Renal cortex interstitium (tissue), 11 donors: ENCODE data around the gene NOP53. TPM values are rescaled to one million over a fixed set of nuclear protein-coding genes. Genes with fewer than 3 reads are reported as not detected.
"Not testable (repeated sequence)": the region's sequence is repeated elsewhere in the genome, so short reads cannot be mapped to it uniquely, and the experiment has no call there.

ENCODE experiments used
- DNase-seq, 11 donors: peaks; one replicate each; pipeline ENCODE4 v3.0.0-alpha.2; 2013; ENCODE audit warnings: low read depth in 9 of 11, low spot score in 4 of 11; ENCODE audit errors: extremely low read depth in 1 of 11
- polyA plus RNA-seq, 3 donors: library from polyadenylated mRNA; unstranded; fragments of 120-200 nt; gene quantifications; one replicate each; pipeline ENCODE4 v1.2.1, GENCODE V29; 2013; ENCODE audit not compliant: insufficient read length in 3 of 3

The NOP53 gene
- polyA plus RNA-seq, 3 donors = 362 to 422 (median 411) TPM

DNA sequence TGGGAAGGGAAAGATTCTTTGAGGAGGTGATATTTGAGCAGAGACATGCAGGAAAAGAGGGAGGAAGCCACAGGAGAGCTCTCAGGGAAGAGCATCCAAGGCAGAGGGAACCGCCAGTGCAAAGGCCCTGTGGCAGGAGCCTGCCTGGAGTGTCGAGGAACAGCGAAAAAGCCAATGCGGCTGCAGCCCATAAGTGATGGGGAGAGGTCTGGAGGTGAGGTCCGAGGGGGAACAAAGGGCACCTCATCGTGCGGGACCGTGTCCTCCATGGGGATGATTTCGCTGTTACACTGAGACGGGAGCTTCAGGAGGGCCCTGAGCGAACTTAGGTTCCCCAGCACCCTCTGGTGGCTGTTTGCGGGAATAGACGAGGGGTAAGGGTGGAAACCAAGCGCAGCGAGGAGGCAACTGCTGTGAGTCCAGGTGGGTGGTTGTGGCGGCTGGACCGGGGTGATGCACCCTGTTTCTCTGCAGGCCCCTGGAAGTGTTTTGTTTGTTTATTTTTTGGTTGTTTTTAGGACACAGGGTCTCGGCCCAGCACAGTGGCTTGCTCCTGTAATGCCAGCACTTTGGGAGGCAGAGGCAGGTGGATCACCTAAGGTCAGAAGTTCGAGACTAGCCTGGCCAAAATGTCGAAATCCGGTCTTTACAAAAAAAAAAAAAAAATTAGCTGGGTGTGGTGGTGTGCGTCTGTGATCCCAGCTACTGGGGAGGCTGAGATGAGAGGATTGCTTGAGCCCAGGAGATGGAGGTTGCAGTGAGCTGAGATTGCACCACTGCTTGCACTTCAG is 38.0 kb upstream of the NOP53 start:
- peak in 2 of 11 donors; percentile 51 to 56 for DNase-seq

DNA sequence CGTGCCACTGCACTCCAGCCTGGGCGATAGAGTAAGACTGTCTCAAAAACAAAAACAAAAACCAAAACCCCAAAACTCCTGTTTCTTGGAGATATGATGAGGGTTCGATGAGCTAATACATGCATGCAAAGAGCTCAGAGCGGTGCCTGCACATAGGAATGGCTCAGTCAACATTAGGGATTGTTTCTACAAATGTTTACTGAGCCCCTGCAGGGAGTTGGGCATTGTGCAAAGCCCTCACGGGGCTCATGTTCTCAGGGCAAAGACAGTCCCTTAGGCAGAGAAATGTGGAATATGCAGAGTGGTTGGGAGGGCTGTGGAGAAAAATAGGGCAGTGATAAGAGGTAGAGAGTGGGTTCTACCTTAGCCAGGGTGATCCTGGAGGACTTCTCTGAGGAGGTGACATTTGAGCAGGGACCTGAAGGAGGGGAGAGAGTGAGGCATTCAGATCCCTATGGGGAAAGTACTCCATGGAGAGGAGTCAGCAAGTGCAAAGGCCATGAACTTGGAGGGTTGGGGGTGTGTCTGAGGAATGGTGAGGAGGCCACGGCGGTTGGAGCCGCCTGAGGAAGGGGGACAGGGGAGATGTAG is 33.6 kb upstream of the NOP53 start:
- no peak for DNase-seq

DNA sequence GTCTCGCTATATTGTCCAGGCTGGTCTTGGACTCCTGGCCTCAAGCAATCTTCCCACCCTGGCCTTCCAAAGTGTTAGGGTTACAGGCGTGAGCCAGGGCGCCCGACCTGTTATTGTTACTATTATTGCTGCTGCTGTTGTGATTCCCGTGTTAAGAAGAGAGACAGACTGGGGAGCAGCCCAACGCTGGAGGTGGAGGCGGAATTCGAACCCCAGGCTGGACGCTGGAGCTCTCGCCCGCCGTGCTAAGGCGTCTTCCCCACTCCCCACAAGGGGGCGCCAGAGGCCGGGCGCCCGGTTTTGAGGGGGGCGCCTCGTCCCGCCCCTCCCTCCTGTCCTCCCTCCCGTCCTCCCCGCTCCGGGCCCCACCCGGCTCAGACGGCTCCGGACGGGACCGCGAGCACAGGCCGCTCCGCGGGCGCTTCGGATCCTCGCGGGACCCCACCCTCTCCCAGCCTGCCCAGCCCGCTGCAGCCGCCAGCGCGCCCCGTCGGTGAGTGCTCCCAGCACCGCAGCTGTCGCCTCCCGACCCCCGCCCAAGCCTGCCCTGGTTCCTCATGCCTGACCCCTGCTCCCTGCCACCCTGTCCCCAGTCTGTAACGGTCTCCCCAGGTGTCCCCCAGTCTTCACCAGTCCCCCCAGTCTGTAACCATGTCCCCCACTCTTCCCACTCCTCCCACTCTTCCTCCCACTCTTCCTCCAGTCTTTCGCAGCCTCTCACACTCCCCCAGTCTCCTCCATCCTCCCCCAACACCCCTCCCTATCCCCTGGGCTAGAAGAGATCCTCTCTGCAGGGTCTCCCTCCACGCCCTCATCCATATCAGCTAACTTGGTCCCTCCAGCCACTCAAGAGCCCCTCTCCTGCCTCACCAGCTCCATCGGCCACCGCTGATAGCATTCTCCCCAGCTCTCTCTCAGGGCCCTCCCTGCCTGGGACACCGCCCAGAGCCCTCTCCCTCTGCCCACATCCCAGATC is 32.0 kb upstream of the NOP53 start, which contains the start of gene EHD2:
Gene EHD2 (plus strand): TSS at position 377 of the 976 bp plus-strand sequence. CDS start 3,191 bp downstream, outside the sequence.
- DNase-seq = peak in 3 of 11 donors; percentile 25 to 49 (median 48)

DNA sequence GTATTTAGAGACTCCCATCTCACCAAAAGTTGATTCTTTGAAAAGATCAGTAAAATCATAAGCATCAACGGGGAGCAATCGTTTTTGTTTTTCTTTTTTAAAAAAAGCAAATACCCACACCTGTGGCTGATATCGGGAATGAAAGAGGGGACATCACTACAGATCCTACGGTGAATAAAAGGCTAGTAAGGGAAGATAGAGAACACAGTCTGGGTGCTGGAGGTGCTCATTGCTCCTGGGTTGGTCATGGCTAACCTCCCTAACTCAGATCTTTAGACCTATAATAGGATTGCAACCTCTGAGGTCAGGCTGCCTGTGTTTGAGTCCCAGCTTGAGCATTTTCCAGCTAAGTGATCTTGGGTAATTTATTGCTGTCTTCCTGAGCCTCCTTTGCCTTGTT is 31.0 kb upstream of the NOP53 start:
- no peak for DNase-seq

DNA sequence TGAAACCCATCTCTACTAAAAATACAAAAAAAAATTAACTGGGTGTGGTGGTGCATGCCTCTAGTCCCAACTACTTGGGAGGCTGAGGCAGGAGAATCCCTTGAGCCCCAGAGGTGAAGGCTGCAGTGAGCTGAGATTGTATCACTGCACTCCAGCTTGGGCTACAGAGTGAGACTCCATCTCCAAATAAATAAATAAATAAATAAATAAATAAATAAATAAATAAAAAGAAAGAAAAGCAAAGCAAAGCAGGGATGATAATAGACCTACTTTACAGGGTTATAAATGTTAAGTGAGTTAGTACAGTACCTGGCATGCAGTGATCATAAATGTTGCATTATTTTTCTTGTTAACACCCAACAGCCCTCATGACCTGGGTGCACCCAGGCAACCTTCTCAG is 30.5 kb upstream of the NOP53 start:
- not testable (repeated sequence) for DNase-seq

DNA sequence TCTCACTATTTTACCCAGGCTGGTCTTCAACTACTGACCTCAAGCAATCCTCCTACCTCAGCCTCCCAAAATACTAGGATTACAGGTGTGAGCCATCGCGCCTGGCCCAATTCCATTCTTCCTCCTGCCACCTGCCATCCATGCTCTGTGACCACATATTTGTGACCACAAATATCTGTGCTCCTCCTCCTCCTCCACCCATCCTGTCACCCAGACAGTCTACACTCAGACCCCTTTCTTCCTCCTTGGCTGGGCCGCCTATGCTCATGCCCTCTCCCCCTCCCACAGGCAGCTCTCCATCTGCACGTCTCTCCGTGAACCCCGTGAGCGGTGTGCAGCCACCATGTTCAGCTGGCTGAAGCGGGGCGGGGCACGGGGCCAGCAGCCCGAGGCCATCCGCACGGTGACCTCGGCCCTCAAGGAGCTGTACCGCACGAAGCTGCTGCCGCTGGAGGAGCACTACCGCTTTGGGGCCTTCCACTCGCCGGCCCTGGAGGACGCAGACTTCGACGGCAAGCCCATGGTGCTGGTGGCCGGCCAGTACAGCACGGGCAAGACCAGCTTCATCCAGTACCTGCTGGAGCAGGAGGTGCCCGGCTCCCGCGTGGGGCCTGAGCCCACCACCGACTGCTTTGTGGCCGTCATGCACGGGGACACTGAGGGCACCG is 28.9 kb upstream of the NOP53 start:
- DNase-seq = no peak

DNA sequence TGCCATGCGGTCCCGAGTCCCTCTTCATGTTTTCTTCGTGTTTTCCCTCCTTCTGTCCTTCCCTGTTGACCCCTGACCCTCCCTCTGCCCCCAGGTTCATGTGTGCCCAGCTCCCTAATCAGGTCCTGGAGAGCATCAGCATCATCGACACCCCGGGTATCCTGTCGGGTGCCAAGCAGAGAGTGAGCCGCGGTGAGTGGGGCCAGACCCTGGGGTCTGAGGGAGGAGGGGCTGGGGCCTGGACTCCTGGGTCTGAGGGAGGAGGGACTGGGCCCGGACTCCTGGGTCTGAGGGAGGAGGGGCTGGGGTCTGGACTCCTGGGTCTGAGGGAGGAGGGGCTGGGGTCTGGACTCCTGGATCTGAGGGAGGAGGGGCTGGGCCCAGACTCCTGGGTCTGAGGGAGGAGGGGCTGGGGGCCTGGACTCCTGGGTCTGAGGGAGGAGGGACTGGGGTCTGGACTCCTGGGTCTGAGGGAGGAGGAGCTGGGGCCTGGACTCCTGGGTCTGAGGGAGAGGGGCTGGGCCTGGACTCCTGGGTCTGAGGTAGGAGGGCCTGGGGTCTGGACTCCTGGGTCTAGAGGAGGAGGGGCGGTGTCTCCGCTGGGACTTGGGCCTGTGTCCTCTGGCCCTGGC is 26.8 kb upstream of the NOP53 start:
- DNase-seq = not testable (repeated sequence)

DNA sequence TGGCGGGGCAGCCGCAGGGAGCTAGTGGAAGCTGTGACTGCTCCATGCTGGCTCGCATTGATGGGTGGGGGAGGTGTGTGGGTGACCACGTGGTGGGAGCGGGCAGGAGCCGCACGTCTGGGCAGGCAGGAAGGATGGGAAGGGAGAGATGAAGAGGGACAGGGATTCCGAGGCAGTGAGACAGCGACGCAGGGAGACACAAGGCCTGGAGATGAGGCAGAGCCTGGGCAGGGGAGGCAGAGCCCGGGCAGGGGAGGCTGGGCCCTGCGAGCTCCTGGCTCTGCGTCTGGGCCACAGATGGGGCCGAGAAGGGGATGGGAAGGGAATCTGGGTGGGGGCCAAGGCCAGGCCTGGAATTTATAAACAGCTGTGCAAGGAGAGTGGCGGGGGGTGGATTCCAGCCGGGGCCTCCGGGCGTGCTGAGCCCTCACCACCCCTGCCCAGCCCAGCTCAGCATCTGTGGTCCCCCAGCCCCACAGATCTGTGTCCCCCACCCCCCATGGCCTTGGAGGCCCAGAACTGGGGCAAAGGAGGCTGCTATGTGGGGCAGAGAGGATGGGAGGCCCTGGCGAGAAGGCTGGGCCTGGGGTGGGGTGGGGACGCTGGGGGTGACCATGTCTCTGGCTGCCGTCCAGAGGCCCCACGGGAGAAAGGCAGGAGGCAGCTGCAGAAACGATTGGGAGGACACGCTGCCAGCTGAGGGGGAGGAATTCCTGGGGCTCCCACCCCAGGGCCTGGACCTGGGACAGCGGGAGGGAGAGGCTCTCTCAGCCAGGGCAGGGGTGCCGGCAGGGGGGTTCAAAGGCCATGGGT is 26.1 kb upstream of the NOP53 start:
- peak in 8 of 11 donors; percentile 57 to 70 (median 66) for DNase-seq

DNA sequence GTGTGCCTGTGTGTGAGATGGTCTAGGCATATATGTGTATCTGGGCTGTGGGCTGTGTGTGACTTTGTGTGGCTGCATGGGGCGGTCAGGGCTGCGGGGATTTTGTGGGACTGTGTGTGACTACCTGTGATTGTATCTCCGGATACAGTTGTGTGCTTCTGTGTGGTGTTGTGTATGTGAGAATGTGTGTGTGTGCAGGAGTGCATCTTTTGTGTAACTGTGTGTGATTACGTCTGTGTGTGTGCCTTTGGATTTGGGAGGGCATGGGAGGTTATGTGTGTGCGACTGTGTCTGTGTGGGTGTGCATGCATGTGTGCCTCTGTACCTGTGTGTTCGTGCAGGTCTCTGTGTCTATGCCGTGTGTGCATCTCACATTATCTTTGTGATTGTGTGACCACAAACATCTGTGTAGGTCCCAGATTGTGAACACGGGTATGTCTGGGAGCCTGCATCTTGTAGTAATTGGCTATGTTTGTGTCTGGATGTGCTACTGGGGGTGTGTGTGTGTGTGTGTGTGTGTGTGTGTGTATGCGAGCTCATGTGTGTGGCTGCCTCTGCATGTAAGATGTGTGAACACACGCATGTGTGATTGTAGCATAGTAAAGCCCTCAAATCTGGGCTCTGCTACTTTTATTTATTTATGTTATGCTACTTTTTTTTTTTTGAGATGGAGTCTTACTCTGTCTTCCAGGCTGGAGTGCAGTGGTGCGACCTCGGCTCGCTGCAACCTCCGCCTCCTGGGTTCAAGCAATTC is 24.5 kb upstream of the NOP53 start:
- no peak for DNase-seq

DNA sequence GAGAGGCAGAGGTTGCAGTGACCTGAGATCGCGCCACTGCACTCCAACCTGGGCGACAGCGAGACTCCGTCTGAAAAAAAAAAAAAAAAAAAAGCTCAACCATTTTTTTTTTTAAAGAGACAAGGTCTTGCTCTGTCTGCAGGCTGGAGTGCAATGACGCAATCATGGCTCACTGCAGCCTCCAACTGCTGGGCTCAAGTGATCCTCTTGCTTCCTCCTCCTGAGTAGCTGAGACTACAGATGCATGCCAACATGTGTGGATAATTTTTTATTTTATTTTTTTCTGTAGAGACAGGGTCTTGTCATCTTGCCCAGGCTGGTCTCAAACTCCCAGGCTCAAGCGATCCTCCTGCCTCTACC is 21.8 kb upstream of the NOP53 start:
- no peak for DNase-seq

DNA sequence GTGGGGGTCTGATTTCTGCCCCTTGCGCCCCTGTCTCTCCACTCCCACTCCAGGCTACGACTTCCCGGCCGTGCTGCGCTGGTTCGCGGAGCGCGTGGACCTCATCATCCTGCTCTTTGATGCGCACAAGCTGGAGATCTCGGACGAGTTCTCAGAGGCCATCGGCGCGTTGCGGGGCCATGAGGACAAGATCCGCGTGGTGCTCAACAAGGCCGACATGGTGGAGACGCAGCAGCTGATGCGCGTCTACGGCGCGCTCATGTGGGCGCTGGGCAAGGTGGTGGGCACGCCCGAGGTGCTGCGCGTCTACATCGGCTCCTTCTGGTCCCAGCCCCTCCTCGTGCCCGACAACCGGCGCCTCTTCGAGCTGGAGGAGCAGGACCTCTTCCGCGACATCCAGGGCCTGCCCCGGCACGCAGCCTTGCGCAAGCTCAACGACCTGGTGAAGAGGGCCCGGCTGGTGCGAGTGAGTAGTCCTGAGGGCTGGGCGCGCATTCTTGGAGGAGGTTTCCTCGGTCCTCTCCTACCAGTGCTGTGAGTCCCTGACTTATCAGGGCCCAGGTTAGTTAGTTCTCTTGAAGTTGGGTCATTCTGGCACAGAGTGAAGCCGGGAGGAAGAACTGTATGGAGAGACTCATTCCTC is 19.5 kb upstream of the NOP53 start:
- DNase-seq = no peak

DNA sequence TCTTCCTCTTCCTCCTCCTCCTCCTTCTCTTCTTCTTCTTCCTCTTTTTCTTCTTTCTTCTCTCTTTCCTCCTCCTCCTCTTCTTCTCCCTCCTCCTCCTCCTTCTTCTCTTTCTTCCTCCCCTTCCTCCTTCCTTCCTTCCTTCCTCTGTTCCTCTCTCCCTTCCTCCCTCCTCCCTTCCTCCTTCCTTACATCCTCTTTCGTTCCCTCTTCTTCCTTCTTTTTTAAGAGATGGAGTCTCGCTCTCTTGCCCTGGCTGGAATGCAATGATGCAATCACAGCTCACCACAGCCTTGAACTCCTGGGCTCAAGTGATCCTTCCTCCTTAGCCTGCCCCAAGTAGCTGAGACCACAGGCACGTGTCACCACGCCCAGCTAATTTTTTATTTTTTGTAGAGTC is 18.9 kb upstream of the NOP53 start:
- no peak for DNase-seq

DNA sequence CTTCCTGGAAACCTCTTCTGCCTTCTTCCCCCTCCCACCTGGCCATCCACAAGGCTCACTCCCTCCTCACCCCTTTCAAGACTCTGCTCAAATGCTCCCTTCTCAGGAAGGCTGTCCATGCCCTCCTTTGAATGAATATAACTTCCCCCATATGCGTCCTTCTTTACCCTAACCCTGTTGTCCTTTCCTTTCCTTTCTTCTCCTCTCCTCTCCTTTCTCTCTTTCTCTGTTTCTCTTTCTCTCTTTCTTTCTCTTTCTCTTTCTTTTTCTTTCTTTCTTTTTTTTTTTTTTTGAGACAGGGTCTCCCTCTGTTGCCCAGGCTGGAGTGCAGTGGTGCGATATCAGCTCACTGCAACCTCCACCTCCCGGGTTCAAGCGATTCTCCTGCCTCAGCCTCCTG is 17.1 kb upstream of the NOP53 start:
- DNase-seq = not testable (repeated sequence)

DNA sequence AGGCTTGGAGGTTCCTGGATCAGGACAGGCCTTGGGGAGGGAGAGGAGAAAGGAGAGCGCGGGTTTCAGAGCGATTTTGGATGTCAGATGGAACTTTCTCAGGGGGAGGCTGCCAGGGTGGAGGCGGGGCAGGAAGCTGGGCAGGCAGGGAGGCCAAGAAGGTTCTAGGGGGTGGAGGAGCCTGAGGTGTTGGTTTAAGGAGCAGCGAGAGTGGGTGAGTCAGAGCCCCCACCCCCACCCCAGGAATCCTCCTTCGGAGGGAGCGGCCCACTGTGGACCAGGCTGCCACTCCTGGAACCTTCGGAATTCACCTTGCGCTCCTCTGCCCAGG is 15.9 kb upstream of the NOP53 start:
- DNase-seq = no peak

DNA sequence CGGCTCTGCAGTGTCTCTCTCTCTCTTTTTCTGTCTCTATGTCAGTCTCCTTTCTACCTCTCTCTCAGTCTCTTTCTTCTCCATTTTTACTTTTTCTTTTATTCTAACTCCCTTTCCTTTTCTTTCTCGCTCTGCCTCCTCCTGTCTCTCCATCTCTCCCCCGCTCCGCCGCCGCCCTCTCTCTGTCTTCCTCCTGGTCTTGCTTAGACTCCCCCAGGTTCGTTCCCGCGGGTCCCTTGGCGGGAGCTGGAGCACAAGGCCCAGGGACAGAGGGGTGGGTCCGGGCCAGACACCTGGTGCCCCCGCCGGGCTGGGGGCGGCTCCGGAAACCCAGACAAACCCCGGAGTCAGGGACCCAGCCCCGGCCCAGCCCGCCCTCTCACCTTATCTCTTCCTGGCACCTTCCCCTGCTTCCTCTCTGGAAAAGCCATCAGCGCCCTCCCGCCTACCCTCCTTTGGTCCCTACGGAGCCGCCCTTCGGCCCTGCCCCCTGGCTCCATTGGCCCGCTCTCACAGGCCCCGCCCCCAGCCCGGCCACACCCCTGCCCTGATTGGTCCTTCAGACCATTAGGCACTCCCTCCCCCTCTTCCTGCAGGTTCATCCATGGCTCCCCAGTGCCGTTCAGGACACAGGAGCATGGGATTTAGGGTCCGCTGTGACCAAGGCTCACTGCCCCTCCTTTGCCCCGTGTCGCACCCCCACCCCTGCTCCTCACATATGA is 15.4 kb upstream of the NOP53 start:
- no peak for DNase-seq

DNA sequence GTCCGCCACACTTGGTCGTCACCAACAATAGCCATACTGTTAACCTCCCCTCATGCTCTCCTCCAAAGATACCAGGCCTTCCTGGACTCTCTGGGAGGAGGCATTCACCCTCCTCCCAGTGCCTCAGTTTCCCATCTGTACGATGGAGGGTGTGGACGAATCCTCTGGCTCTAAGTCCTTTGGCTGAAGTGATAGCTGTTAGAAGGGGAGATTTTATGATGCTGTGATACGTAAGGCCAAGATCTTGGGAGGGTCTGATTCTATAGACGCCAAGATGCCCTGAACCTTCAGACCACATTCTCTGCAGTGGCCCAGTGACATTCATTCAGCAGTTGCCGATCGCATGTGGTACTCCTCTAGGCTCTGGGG is 14.8 kb upstream of the NOP53 start:
- DNase-seq = no peak
